Right lobe of liver (tissue), 6 donors: Measurements from ENCODE around the gene CACNB3. TPM values are rescaled to one million over a fixed set of nuclear protein-coding genes. Genes with fewer than 3 reads are reported as not detected.
A peak's percentile ranks its signal among the peaks of the same experiment; 100 is the strongest.

Experiments
- ATAC-seq, 4 donors: fragments of 200-7000 bp; cut with Tn5 transposase; one replicate each; pipeline ENCODE4 v1.9.1; 2020; ENCODE audit warnings: mild to moderate bottlenecking in 4 of 4, moderate library complexity in 4 of 4
- DNase-seq, 3 donors: peaks; one replicate each; pipeline ENCODE4 v3.0.0-alpha.2; 2020
- H3K27ac ChIP-seq, 3 donors: fragments of 200-600 bp; one replicate each; pipeline ENCODE4 v1.8.0; 2022
- H3K27me3 ChIP-seq, 2 donors: fragments of 200-600 bp; one replicate each; pipeline ENCODE4 v1.8.0; 2022
- H3K36me3 ChIP-seq, 4 donors: fragments of 200-600 bp; sonication (generic) in 1 of 4; one replicate each; pipeline versions ENCODE4 v1.5.1 to v1.8.0; 2017 to 2022; ENCODE audit warnings: control low read depth in 1 of 4
- H3K4me1 ChIP-seq, 4 donors: fragments of 200-600 bp; sonication (generic) in 1 of 4; one replicate each; pipeline versions ENCODE4 v1.5.1 to v1.8.0; 2017 to 2022; ENCODE audit warnings: control low read depth in 1 of 4
- H3K4me3 ChIP-seq, 3 donors: fragments of 200-600 bp; one replicate each; pipeline ENCODE4 v1.8.0; 2022
- H3K9me3 ChIP-seq, 4 donors: fragments of 200-600 bp; sonication (generic) in 1 of 4; one replicate each; pipeline versions ENCODE4 v1.5.1 to v1.8.0; 2017 to 2022; ENCODE audit warnings: control low read depth in 1 of 4
- CTCF ChIP-seq, 4 donors: fragments of 200-600 bp in 3 of 4; fragments of 450-650 bp in 1 of 4; IDR thresholded peaks; one replicate each; pipeline versions ENCODE4 v1.5.1 to v1.8.0; 2016 to 2022; ENCODE audit warnings: antibody characterized with exemption in 4 of 4, mild to moderate bottlenecking in 2 of 4
- POLR2A ChIP-seq: fragments of 450-650 bp; IDR thresholded peaks from one replicate; pipeline ENCODE4 v1.6.1; 2017; ENCODE audit warnings: antibody characterized with exemption, mild to moderate bottlenecking
- WGBS: methylation state at CpG from one replicate; pipeline ENCODE4 v1.1.6; 2018; ENCODE audit warnings: low coverage, low lambda C conversion rate; ENCODE audit not compliant: insufficient coverage; ENCODE audit errors: missing lambda C conversion rate; 5-methylcytosine and 5-hydroxymethylcytosine counted together
- intact Hi-C, 2 donors: fragments of 100-400 bp; cut with DNase I; formaldehyde crosslinking; loops; one replicate each; pipeline versions ENCODE4 v1.11.2 to v1.14.1; 2022
- total RNA-seq, 6 experiments: library from RNA; depleted of rRNA in 2 of 6; stranded (reverse); fragments of >200 nt in 2 of 6; fragmentation: NEBNext Ultra II Directional in 3 of 6; extraction: Animal tissue kit (Norgen Biotek cat#: 25700) in 3 of 6; gene quantifications; one replicate each; pipeline versions ENCODE4 v1.1.0 to v1.2.4, GENCODE V29; 2016 to 2023
- donor health status: DM: no; HTN: yes; CAD: no.
- donor health status: DM: no; HTN: no; CAD: no.
- donor health status: DM: no; HTN: no; CAD: no.
- donor health status: DM: no; HTN: yes; CAD: no.
- donor health status: DM: no; HTN: yes; CAD: no.

Gene CACNB3
- total RNA-seq, 6 experiments from 2014 or later, result 0.62 to 2.1 (median 1.2) TPM

DNA sequence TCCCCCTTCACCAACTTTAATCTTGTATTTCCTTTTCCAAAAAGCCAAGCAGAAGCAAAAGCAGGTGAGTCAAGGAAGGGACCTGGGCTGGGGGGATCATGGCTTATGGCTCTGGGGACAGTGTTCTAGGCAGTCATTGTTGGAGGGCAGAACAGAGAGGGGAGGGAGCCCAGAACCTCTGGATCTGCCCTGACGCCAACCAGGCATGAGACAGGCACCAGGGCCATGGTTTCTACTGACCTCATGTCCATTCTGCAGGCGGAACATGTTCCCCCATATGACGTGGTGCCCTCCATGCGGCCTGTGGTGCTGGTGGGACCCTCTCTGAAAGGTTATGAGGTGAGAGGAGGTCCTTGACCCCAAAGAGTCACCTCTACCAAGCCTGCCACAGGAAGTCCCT, 6.6 kb downstream of the CACNB3 start:
- no peak for TF ChIP-seq CTCF (IDR thresholded peaks at IDR 0.05)
- no peak for TF ChIP-seq POLR2A
- Histone ChIP-seq H3K4me1 (no peaks in the 10 kb centered on the region), H3K27me3 (no peaks in the 10 kb centered on the region), H3K27ac (no peak overlapping the region), H3K4me3 (no peak overlapping the region), H3K9me3 (no peaks in the 10 kb centered on the region), H3K36me3 (peaks cover 0 to 12% (median under 1%) of the 10 kb centered on the region in 4 donors)
- intact Hi-C loops, result no loop called here
- DNase-seq (no peak), ATAC-seq (no peak)
- 63% methylated on average over 2 of the region's 4 CpGs for WGBS

- Histone ChIP-seq H3K27me3 (no peaks in the 10 kb centered on the region), H3K4me1 (no peaks in the 10 kb centered on the region), H3K9me3 (no peaks in the 10 kb centered on the region), H3K27ac (no peak overlapping the region), H3K4me3 (no peak overlapping the region), H3K36me3 (peaks cover 0 to 27% (median 11%) of the 10 kb centered on the region in 4 donors)
- TF ChIP-seq POLR2A (no peak), CTCF (IDR thresholded peaks at IDR 0.05) (no peak)
- WGBS, result 56% methylated on average over 5 of the region's 15 CpGs
- intact Hi-C loops, result no loop called here
- ATAC-seq (peak in 1 of 4 donors; percentile 18), DNase-seq (no peak)
Observed at GRCh38 chr12:48826209-48826855, 8.0 kb downstream of the CACNB3 start.

DNA sequence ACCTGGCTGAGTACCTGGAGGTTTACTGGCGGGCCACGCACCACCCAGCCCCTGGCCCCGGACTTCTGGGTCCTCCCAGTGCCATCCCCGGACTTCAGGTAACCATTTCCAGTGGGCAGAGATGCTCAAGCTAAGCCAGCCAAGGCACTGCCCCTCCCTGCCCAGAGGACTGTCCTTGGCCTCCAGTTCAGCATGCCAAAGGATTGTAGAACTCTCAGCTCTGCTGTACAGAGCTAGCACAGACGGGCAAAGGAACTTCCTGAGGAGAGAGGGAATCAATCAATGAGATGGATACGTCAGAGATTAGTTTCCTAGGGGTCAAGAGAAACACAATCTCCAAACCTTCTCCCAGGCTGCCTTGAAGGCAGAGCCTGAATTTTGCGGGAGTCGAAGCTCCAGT, 8.7 kb downstream of the CACNB3 start:
- no peak for DNase-seq
- ATAC-seq, result no peak
- Histone ChIP-seq H3K27ac (no peak overlapping the region), H3K36me3 (peaks cover 3 to 33% (median 17%) of the 10 kb centered on the region in 4 donors), H3K9me3 (no peaks in the 10 kb centered on the region), H3K4me3 (no peak overlapping the region), H3K27me3 (no peaks in the 10 kb centered on the region), H3K4me1 (no peaks in the 10 kb centered on the region)
- WGBS, result 72% methylated on average over 4 of the region's 8 CpGs
- TF ChIP-seq CTCF (IDR thresholded peaks at IDR 0.05) (no peak), POLR2A (no peak)
- intact Hi-C loops, result no loop called here

DNA sequence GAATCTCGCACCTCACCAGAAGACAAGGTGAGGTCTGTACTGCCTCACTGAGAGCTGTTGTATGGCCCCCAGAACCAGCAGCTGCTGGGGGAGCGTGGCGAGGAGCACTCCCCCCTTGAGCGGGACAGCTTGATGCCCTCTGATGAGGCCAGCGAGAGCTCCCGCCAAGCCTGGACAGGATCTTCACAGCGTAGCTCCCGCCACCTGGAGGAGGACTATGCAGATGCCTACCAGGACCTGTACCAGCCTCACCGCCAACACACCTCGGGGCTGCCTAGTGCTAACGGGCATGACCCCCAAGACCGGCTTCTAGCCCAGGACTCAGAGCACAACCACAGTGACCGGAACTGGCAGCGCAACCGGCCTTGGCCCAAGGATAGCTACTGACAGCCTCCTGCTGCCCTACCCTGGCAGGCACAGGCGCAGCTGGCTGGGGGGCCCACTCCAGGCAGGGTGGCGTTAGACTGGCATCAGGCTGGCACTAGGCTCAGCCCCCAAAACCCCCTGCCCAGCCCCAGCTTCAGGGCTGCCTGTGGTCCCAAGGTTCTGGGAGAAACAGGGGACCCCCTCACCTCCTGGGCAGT, 9.3 kb downstream of the CACNB3 start:
- Histone ChIP-seq H3K27ac (no peak overlapping the region), H3K9me3 (no peaks in the 10 kb centered on the region), H3K36me3 (peaks cover 4 to 39% (median 22%) of the 10 kb centered on the region in 4 donors), H3K27me3 (no peaks in the 10 kb centered on the region), H3K4me3 (no peak overlapping the region), H3K4me1 (no peaks in the 10 kb centered on the region)
- intact Hi-C loops, result no loop called here
- TF ChIP-seq POLR2A, result no peak
- TF ChIP-seq CTCF (IDR thresholded peaks at IDR 0.05), result no peak
- WGBS, result no CpG with 5 or more reads among the region's 17 CpGs
- DNase-seq (no peak), ATAC-seq (peak in 1 of 4 donors; percentile 14)
